Keratinocyte (primary cell): ENCODE data around the gene DUSP8. TPM values are rescaled to one million over a fixed set of nuclear protein-coding genes. Genes with fewer than 3 reads are reported as not detected.
"Not testable (repeated sequence)": the region's sequence is repeated elsewhere in the genome, so short reads cannot be mapped to it uniquely, and the experiment has no call there.

ENCODE experiments used
- DNase-seq: peaks from one replicate; pipeline ENCODE4 v3.0.0-alpha.2; 2011; ENCODE audit warnings: low read depth, missing footprints, low spot score
- FAIRE-seq: peaks from 2 replicates; lab custom pipeline; 2011; peaks lifted over from hg19 to GRCh38; lab: Jason Lieb, UNC
- H2AFZ ChIP-seq: 2 replicates; pipeline ENCODE4 v1.6.0; 2012; ENCODE audit warnings: low read length, control low read depth, inconsistent platforms; ENCODE audit not compliant: control insufficient read depth
- H3K27ac ChIP-seq: 2 replicates; pipeline ENCODE4 v1.5.1; 2011; ENCODE audit warnings: low read length; ENCODE audit not compliant: control insufficient read depth, insufficient read depth
- H3K27me3 ChIP-seq: 3 replicates; pipeline ENCODE4 v1.6.0; 2011; ENCODE audit warnings: low read length; ENCODE audit not compliant: control insufficient read depth, insufficient read depth; ENCODE audit errors: extremely low read depth
- H3K36me3 ChIP-seq, 2 experiments: 2 replicates in 1 of 2; 3 replicates in 1 of 2; pipeline ENCODE4 v1.5.1; 2011; ENCODE audit warnings: low read length in 2 of 2, mild to moderate bottlenecking in 1 of 2; ENCODE audit not compliant: control insufficient read depth in 2 of 2, insufficient read depth in 2 of 2; ENCODE audit errors: extremely low read depth in 1 of 2
- H3K4me1 ChIP-seq: 3 replicates; pipeline ENCODE4 v1.5.1; 2011; ENCODE audit warnings: low read length; ENCODE audit not compliant: control insufficient read depth, insufficient read depth; ENCODE audit errors: extremely low read depth
- H3K4me2 ChIP-seq: 3 replicates; pipeline ENCODE4 v1.6.0; 2011; ENCODE audit warnings: low read depth, low read length; ENCODE audit not compliant: control insufficient read depth, insufficient read depth; ENCODE audit errors: extremely low read depth
- H3K4me3 ChIP-seq, 3 experiments: fragments of 200-600 bp in 1 of 3; sonication (generic) in 1 of 3; 2 replicates in 2 of 3; 3 replicates in 1 of 3; pipeline ENCODE4 v1.5.1; 2011 to 2016; ENCODE audit warnings: low read length in 3 of 3, mild to moderate bottlenecking in 3 of 3, control low read depth in 2 of 3, inconsistent platforms in 1 of 3, low read depth in 1 of 3, mixed read lengths in 1 of 3, mixed run types in 1 of 3, moderate library complexity in 1 of 3; ENCODE audit not compliant: control insufficient read depth in 2 of 3, insufficient read depth in 2 of 3; ENCODE audit errors: extremely low read depth in 1 of 3
- H3K79me2 ChIP-seq: 2 replicates; pipeline ENCODE4 v1.6.0; 2012; ENCODE audit warnings: low read length; ENCODE audit not compliant: control insufficient read depth, insufficient read depth
- H3K9ac ChIP-seq: 3 replicates; pipeline ENCODE4 v1.6.0; 2011; ENCODE audit warnings: low read length; ENCODE audit not compliant: control insufficient read depth, insufficient read depth; ENCODE audit errors: extremely low read depth
- H3K9me1 ChIP-seq: 3 replicates; pipeline ENCODE4 v1.6.0; 2011; ENCODE audit warnings: low read length; ENCODE audit not compliant: control insufficient read depth, insufficient read depth; ENCODE audit errors: extremely low read depth
- H3K9me3 ChIP-seq: 2 replicates; pipeline ENCODE4 v1.5.1; 2012; ENCODE audit warnings: low read depth, low read length; ENCODE audit not compliant: control insufficient read depth
- H4K20me1 ChIP-seq: 3 replicates; pipeline ENCODE4 v1.6.0; 2011; ENCODE audit warnings: low read length; ENCODE audit not compliant: control insufficient read depth, insufficient read depth; ENCODE audit errors: extremely low read depth
- EZH2 ChIP-seq: IDR thresholded peaks from one replicate; pipeline ENCODE4 v1.6.1; 2012; ENCODE audit warnings: inconsistent platforms, mild to moderate bottlenecking, low read length, moderate library complexity
- dilution Hi-C: fragments of 300-500 bp; cut with MboI; formaldehyde crosslinking; loops from one replicate; pipeline ENCODE4 v1.7.0; 2020; ENCODE audit warnings: low sequenced_read_pairs; ENCODE audit not compliant: extremely low pct_ligation_motif_present
- polyA plus RNA-seq, 5 experiments: library from polyadenylated mRNA; depleted of rRNA in 3 of 5; stranded (reverse) in 3 of 5; stranded (forward) in 1 of 5; unstranded in 1 of 5; fragments of >200 nt; gene quantifications; 1 replicate in 1 of 5; 2 replicates in 3 of 5; 3 replicates in 1 of 5; pipeline versions ENCODE4 v1.2.1 to v1.2.3, GENCODE V29; 2011 to 2012; ENCODE audit warnings: missing spikeins in 2 of 5, low read depth in 1 of 5, low replicate concordance in 1 of 5
- TF ChIP-seq, protein P1 (sequence below), 3 experiments: IDR thresholded peaks in 1 of 3; conservative IDR thresholded peaks in 1 of 3; optimal IDR thresholded peaks in 1 of 3; 2 replicates in 2 of 3; 3 replicates in 1 of 3; pipeline versions ENCODE3 to v1.5.1; 2011; ENCODE audit warnings: low read length in 3 of 3, mild to moderate bottlenecking in 3 of 3, moderate library complexity in 2 of 3, control low read depth in 1 of 3, inconsistent platforms in 1 of 3; ENCODE audit not compliant: insufficient read depth in 2 of 3; ENCODE audit errors: extremely low read depth in 1 of 3

DUSP8 gene
- polyA plus RNA-seq, 1 donor (not counting 4 experiments of a cell fraction or from before 2014, with no cell fraction given): 0.58 TPM

GRCh38 chr11:1581976-1582375 is 9.9 kb upstream of the DUSP8 start:
- no peaks in the 10 kb centered on the region for H3K27me3 ChIP-seq
- dilution Hi-C loops: no loop called here

GRCh38 chr11:1576825-1577224 is 4.8 kb upstream of the DUSP8 start:
- Histone ChIP-seq H3K4me3 (no peak overlapping the region), H3K79me2 (no peaks in the 10 kb centered on the region), H3K27me3 (peaks cover 20% of the 10 kb centered on the region), H3K9me1 (no peaks in the 10 kb centered on the region), H3K9ac (no peak overlapping the region), H3K4me1 (no peaks in the 10 kb centered on the region), H3K36me3 (no peaks in the 10 kb centered on the region), H4K20me1 (no peaks in the 10 kb centered on the region), H3K9me3 (peaks cover 4% of the 10 kb centered on the region), H3K4me2 (no peak overlapping the region), H2AFZ (no peak overlapping the region), H3K27ac (no peak overlapping the region)
- FAIRE-seq (no peak), DNase-seq (no peak)
- dilution Hi-C loops: no loop called here
- TF ChIP-seq EZH2: no peak
- TF ChIP-seq, protein P1, sequence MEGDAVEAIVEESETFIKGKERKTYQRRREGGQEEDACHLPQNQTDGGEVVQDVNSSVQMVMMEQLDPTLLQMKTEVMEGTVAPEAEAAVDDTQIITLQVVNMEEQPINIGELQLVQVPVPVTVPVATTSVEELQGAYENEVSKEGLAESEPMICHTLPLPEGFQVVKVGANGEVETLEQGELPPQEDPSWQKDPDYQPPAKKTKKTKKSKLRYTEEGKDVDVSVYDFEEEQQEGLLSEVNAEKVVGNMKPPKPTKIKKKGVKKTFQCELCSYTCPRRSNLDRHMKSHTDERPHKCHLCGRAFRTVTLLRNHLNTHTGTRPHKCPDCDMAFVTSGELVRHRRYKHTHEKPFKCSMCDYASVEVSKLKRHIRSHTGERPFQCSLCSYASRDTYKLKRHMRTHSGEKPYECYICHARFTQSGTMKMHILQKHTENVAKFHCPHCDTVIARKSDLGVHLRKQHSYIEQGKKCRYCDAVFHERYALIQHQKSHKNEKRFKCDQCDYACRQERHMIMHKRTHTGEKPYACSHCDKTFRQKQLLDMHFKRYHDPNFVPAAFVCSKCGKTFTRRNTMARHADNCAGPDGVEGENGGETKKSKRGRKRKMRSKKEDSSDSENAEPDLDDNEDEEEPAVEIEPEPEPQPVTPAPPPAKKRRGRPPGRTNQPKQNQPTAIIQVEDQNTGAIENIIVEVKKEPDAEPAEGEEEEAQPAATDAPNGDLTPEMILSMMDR (optimal IDR thresholded peaks at IDR 0.05 in 1 of 3, IDR thresholded peaks at IDR 0.05 in 1 of 3, conservative IDR thresholded peaks at IDR 0.05 in 1 of 3; ENCODE audit: extremely low read depth in 1 of 3, insufficient read depth in 2 of 3, low read length in 3 of 3): no peak

More at GRCh38 chr11:1581976-1582375, 9.9 kb upstream of the DUSP8 start:
- H3K9me3 ChIP-seq: peaks cover 4% of the 10 kb centered on the region
- H3K4me3 ChIP-seq: no peak overlapping the region
- FAIRE-seq (no peak), DNase-seq (no peak)
- no peaks in the 10 kb centered on the region for H3K36me3 ChIP-seq
- H4K20me1 ChIP-seq: no peaks in the 10 kb centered on the region
- no peaks in the 10 kb centered on the region for H3K4me1 ChIP-seq
- H3K79me2 ChIP-seq: no peaks in the 10 kb centered on the region
- H3K4me2 ChIP-seq: no peak overlapping the region
- TF ChIP-seq, protein P1 (optimal IDR thresholded peaks at IDR 0.05 in 1 of 3, IDR thresholded peaks at IDR 0.05 in 1 of 3, conservative IDR thresholded peaks at IDR 0.05 in 1 of 3; ENCODE audit: extremely low read depth in 1 of 3, insufficient read depth in 2 of 3, low read length in 3 of 3): no peak
- no peak for TF ChIP-seq EZH2
- no peaks in the 10 kb centered on the region for H3K9me1 ChIP-seq
- no peak overlapping the region for H3K27ac ChIP-seq
- H3K9ac ChIP-seq: no peak overlapping the region
- no peak overlapping the region for H2AFZ ChIP-seq

DNA sequence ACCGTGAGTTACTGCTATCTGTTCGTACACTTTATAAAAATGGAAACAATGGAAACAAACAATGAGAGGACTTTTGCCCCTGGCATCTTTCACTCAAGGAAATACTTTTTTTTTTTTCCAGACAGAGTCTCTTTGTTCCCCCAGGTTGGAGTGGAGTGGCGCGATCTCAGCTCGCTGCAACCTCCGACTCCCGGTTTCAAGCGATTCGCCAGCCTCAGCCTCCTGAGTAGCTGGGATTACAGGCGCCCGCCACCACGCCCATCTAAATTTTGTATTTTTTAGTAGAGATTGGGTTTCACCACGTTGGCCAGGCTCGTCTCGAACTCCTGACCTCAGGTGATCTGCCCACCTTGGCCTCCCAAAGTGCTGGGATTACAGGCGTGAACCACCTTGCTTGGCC is 3.7 kb upstream of the DUSP8 start:
- peaks cover 25% of the 10 kb centered on the region for H3K27me3 ChIP-seq
- H3K36me3 ChIP-seq, H4K20me1 ChIP-seq, H3K9me3 ChIP-seq, DNase-seq, H3K27ac ChIP-seq, H3K4me2 ChIP-seq, H3K9me1 ChIP-seq, FAIRE-seq, H3K4me3 ChIP-seq, dilution Hi-C loops, H3K9ac ChIP-seq, H3K4me1 ChIP-seq, H2AFZ ChIP-seq, H3K79me2 ChIP-seq: not testable (repeated sequence)
